ENCODE measurements around the gene SMAP2.
"Not testable (repeated sequence)": the region's sequence is repeated elsewhere in the genome, so short reads cannot be mapped to it uniquely, and the experiment has no call there.

Gene SMAP2

DNA sequence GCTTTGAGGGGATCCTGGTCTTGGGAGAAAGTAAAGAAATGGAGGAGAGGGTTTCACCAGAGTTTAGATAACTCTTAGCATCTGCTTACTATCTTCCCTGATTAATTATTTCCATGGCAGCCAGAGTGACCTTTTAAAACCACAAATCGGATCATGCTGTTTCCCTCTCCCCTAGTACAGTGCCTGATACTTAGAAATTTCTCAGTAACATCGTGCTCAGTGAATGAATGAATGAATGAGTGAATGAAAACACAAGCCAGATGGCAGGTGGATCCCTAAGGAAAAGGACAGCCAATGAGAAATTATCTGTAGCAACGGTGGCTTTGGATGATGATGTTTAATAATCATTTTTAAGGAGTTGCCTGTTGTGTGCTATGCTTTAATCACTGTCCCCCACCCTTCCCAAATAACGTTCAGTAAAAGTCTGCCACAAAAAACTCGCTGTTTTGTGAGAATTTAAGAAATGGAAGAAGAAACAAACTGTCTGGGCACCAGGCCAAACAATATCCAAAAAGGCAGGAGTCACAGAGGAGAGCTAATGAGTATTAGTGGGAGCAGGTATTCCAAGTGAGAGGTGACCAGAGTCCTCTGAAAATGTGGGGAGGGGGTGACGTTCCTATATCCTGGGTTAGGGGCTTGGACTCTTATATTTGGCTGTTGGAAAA is 737 bp upstream of the SMAP2 start:
- no peak for DNase-seq (ENCODE audit: low read depth in 2 of 2)

DNA sequence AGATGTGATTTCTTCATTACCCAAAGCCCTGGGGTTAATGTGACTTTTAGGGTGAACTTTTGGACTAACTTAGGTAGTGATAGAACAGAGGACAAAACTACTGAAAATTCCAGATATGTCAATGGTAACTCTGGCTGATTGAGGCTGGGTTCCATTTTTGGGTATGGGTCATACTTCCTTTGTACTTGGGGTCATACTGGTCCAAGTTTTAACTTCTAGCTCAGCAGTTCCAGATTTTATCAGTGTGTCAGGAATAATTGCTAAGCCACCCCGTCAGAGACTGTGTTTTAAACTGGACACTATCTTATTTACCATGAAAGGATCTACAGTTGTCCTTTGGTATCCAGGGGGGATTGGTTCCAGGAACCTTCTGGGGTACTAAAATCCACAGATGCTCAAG is 4.0 kb downstream of the SMAP2 start:
- DNase-seq (ENCODE audit: low read depth in 2 of 2): no peak

DNA sequence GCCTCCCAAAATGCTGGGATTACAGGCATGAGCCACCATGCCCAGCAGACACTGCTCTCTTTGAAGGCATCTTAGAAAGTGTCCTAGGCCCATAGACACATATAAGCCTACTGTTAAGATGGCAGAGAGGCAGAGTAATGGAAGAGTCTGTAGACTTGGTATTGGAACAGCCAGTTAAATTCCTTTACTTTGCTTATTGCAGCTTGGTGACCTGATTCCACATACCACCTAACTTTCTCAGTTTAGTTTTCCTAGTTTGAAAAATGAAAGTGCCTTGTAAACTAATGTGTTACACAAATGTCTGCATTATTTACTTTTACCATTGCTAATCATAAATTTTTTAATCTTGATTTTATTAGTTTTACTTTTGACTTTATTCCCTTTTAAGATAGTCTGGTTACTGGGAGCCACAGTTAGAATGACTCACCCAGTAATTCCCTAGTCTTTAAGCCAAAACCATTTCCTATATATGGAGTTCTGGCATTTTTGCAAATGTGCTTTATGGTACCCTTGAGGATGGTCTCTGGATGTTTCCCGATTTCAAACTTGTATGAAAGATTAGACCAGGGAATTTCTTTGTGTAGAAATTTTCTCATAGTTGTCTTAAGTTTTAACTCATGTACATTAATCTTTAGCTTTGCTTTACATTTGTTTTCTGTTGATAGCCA is 6.4 kb downstream of the SMAP2 start:
- no peak for DNase-seq (ENCODE audit: low read depth in 2 of 2)

DNA sequence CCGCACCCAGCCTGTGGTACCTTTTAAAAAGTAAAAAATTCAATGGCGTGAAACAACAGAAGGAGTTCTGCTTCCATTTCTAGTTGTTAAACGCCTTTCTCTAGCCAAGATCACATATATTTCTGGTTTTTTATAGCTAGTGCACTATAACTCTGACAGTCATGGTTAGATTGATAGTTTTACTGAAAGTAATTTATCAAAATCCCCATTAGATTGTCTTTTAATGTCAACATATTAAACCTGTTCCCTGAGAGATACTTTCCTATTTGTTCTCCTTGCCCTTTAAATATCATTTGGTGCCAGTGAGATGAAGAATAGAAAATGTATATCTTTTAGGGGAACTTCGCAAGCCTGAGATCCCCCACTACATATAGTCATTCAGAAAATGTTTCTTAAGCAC is 7.3 kb downstream of the SMAP2 start:
- no peak for DNase-seq (ENCODE audit: low read depth in 2 of 2)

DNA sequence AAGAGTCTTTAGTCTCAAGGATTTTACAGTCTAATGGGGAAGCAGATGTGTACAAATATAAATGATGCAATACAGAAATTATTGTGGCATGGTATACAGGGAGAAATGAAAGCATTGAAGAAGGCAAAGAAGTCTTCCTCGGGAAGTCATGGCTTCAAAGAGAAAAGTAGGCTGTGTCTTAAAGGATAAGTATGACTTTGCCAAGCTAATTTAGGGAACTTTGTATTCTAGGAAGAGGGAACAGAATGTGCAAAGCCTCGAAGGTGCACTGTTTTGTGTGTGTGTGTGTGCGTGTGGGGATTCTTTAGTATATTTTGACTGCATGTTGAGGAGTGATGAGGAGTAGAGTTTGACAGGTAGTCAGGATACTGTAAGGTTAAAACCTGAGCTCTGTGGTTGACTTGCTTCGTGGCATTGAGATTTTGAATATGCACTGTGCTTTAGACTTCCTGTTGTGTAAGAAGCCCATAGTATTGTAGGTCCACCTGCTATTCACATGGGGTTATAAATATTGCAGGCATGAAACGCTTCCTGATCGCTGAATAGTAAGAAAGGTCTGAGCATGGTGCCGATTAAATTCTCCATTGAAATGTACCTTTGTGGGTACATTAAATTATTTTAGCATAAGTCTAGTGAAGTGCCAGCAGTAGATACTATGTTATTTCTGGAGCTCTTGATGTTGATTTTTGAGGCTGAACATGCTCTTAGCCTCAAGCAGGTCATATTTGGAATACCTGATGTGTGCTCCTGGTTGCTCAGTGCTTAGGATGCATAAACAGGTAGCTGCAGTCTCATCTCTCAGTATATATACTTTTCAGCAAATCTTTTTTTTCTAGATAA is 8.0 kb downstream of the SMAP2 start:
- DNase-seq (ENCODE audit: low read depth in 2 of 2): no peak

DNA sequence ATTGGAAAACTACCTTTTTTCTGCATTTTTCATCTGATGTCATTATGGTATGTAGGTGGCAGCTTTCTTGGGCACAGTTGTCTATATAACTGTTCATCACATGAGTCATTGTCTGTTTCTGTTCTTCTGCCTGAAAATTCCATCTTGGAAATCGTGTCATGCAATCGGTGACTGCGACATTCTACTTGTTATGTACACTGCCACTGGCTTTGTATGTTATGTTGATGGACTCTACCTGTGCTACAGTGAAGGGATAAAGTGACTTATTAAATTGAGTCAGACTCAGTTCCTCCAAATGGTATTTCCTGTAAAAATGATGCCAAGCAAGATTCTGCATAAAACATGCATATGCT is 8.6 kb downstream of the SMAP2 start:
- DNase-seq (ENCODE audit: low read depth in 2 of 2): no peak

DNA sequence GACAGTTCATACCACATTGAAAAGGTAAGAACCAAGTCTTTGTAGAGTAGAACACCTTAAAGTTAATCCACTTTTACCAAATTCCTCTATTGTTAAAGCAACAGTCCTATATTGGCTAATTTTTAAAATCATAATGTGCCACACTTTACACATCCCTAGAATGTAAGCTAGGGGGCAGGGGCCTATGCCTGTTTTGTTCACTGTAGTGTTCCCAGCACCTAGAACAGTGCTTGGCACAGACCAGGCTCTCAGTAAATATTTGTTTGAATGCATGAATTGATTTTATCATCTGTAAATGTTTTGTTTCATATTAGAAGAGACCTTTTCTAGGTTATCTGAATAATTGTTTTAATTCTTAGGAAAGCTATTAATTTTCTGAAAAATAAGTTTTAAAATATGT is 9.1 kb downstream of the SMAP2 start:
- no peak for DNase-seq (ENCODE audit: low read depth in 2 of 2)

DNA sequence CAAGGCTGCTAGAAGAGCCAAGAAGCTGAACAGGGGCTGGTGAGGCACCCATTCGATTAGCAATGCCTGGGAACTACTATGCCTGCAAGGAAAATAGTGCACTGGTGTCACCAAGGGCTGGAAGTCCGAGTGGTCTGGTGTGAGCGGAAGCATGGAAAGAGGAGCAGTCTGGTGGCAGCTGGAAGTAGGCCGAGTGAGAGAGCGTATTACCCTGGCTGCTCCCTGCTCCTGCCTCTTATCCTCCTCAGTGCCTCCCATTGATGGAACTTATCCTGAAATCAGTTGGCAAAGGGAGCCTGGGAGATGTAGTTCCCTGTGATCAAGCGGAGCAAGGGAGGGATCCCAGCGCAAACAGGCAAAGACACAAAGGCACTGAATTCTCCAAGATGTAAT is 9.6 kb downstream of the SMAP2 start:
- no peak for DNase-seq (ENCODE audit: low read depth in 2 of 2)

DNA sequence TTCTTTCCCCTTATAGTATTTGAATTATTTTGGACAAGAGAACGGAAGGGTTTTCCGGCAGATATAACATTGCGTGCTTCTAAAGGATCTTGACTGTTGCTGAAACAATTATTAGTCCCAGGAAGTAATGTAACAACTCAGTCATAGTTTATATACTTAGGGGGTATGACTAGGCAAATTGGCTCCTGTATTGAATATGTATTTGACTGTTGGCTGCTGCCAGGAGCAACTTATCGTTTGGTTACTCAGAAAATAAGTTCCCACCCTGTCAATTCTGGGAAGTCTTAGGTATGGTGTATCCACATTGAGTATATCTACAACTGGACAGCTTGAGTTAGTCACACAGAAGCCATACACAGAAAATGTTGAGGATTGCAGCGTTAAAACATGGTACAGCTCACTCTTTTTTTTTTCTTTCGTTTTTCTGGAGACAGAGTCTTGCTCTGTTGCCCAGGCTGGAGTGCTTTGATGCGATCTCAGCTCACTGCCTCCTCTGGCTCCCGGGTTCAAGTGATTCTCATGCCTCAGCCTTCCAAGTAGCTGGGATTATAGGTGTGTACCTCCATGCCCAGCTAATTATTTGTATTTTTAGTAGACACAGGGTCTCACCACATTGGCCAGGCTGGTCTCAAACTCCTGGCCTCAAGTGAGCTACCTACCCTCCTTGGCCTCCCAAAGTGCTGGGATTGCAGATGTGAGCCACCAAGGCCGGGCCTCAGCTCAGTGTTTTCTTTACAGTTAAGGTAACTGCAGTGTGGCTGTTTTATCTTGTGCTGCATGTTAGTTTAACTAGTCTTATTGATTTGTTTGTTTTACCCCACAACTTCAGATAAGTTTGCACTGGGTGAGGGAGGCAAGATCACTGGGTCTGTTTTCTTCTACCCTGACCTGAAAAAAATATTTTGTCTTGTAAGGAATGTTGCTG is 10.2 kb downstream of the SMAP2 start:
- DNase-seq (ENCODE audit: low read depth in 2 of 2): no peak

DNA sequence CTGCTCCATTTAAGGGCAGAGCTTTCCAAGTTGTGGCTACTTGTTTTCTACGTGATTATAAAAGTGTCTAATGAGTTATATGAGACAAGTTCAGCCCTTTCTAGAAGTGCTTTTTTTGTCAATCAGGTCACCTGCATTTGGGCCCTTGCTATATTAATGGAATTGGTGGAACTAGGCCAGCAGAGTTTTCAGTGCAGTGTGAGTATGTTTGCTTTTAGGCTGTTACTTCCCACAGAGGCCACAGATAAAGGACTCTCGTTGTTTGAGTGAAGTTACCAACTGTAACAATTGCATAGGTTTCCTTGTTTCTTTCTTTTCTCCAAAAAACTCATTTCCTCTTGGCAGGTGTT is 10.9 kb downstream of the SMAP2 start:
- DNase-seq (ENCODE audit: low read depth in 2 of 2): no peak

DNA sequence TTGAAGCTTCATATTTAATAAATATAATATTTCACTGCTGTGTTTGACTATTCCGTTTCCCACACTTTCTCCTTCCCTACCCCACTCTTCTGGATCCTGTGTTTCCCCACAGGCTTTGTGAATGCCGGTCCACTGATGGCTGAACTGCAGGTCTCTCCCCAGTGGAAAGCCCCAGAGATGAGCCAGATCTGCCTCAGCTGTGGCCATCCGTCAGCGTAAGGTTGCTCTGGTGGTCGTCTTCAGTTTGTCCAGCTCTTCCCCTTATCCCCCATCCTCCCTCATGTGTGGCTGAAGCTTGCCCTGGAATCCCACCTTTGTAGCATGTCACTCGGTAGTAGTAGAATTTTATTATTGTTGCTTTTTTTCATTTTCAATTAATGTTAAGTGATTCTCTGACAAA is 11.4 kb downstream of the SMAP2 start:
- no peak for DNase-seq (ENCODE audit: low read depth in 2 of 2)

DNA sequence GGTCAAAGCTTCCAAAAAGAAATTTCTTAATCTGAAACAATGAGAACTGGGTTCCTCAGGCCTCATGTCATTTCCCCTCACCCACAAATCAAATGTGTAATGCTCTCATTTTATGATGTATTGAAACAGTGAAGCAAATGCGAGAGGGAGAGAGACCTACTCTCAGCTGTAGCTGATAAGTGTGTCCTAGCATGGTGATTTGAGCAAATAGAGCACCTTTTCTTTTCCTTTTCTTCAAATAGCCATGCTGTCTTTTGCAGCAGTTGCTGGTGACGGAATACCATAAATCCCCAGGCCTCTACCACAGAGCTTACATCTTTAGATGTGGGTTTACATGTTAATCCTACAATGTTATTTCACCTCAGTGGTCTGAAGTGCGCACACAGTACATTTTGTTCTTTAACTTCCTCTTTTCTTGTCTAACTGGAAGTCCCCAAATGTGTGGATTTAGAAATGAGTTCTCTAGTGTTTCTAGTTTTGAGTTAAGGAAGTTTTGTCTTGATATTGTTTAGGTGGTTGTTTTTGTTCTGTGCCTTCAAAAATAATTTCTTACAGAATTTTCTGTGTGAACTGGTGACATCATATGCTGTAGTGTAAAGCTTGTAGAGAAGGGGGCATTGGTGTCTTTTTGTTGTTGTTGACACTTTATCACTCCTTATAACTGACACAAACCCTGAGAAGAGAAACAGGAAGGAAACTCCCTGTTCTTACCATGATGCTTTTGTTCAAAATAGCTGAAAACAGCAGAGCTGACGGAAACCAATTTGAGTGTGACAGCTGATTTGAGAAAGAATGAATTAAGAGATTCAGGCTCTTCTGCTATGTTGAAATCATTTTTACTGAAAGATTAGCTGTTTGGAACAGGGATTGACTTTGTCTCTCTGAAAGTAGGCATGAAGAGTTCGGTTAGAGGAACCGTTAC is 12.2 kb downstream of the SMAP2 start:
- no peak for DNase-seq (ENCODE audit: low read depth in 2 of 2)

DNA sequence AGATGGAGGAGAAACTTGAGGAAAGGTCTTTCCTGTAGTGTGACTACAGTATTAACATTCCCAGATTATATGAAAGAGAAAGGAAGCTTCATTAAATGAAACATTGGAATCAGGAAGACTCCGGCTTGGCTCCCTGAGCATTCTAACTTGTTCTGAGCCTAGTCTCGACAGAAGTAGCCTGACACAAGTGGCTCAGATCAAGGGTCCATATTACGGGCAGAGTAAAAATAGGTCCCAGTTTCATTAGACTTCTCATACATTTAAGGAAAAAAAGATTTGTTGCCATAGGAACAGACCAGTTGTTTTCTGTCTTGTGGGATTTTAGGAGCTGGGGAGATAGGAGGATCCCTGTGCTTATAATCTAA is 12.8 kb downstream of the SMAP2 start:
- no peak for DNase-seq (ENCODE audit: low read depth in 2 of 2)

DNA sequence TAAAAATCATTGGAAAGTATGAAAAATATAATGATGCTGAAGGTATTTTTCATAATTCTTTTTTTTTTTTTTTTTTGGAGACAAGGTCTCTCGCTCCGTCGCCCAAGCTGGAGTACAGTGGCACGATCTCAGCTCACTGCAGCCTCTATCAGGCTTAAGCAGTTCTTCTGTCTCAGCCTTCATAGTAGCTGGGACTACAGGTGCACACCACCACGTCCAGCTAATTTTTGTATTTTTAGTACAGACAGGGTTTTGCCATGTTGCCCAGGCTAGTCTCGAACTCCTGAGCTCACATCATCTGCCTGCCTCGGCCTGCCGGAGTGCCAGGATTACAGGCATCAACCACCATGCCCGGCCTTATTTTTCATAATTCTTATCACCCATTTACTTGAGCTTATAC is 13.3 kb downstream of the SMAP2 start:
- DNase-seq (ENCODE audit: low read depth in 2 of 2): no peak

DNA sequence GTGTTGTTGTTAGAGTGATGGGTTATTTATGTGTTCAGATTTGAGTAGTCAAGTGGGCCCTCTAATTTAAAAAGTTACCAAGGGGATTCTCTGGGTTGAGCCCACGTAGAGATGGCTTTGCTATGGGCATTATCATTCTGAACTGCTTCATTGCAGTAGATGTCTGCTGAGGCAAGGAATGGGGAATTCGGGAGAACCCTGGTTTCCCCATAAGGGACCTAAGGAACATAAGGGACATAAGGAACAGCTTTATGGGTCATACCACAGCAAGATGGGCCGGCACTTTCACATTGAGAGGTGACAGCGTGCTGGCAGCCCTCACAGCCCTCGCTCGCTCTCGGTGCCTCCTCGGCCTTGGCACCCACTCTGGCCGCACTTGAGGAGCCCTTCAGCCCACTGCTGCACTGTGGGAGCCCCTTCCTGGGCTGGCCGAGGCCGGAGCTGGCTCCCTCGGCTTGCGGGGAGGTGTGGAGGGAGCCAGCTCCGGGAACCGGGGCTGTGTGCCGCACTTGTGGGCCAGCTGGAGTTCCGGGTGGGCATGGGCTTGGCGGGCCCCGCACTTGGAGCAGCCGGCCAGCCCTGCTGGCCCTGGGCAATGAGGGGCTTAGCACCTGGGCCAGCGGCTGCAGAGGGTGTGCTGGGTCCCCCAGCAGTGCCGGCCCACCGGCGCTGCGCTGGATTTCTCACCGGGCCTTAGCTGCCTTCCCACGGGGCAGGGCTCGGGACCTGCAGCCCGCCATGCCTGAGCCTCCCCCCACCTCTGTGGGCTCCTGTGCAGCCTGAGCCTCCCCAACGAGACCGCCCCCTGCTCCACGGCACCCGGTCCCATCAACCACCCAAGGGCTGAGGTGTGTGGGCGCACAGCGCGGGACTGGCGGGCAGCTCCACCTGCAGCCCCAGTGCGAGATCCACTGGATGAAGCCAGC is 14.1 kb downstream of the SMAP2 start:
- DNase-seq (ENCODE audit: low read depth in 2 of 2): not testable (repeated sequence)

DNA sequence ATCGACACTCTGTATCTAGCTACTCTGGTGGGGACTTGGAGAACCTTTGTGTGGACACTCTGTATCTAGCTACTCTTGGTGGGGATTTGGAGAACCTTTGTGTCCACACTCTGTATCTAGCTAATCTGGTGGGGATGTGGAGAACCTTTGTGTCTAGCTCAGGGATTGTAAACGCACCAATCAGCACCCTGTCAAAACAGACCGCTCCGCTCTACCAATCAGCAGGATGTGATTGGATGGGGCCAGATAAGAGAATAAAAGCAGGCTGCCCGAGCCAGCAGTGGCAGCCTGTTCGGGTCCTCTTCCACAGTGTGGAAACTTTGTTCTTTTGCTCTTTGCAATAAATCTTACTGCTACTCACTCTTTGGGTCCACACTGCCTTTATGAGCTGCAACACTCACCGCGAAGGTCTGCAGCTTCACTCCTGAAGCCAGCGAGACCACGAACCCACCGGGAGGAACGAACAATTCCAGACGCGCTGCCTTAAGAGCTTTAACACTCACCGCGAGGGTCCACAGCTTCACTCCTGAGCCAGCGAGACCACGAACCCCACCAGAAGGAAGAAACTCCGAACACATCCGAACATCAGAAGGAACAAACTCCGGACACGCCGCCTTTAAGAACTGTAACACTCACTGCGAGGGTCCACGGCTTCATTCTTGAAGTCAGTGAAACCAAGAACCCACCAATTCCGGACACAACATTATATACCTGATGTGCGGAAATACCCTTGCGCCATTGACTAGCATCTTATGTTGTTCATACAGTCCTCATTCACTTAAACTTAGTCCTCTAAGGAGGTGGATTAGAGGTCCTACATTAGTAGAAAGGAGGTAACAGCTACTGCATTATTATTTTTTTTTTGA is 15.2 kb downstream of the SMAP2 start:
- DNase-seq (ENCODE audit: low read depth in 2 of 2): not testable (repeated sequence)

DNA sequence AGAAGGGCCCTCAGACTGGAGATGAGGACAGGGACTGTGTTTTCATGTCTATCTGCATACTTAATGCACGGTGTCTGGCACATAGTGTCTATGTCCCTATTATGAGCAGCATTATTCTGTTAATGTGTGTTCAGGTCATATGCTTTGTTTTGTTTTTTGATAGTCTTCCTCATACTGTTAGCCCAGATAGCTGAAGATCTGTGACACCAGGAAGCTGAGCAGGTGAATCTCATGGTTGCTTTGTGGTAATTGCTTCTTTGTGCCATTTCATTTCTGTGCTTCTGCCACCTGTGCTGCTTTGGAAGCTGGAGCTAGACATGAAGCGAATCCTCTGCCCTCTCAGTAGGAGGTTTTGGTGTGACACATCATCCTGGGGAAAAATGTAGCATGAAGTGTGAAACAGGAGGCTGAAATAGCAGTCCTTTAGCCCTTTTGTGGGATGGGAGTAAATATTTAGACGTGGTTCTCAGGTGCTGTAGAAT is 15.8 kb downstream of the SMAP2 start:
- DNase-seq (ENCODE audit: low read depth in 2 of 2): no peak

DNA sequence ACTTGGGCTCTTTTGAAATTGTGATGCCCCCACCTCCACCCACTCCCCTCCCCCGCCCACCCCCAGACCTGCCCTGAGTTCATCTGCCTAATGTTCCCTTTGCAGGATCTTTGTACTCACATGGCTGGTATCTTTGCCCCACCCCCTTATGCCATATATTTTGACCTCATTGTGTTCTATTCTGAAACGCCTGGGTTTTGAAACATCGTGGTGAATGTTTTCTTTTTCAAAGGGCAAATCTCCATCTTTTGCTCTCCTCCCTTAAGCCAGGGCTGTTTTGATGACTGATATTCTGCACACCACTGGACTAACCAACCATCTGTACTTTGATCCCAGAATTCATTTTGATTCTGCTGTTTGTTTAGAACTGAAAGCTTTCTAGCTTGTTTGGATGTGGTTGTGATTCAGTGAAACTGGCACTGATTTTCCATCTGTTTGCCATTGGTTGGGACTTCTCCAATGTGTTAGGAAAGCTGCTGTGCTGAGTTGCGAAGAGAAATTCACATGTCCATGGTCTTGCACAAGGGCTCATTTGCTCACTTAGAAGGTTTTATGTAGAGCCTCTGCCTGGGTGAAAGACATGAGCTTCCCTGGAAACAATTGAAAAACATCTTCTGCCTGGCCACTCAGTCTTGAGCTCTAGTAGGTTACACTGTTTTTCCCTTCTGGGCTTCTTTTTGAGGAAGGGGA is 16.5 kb downstream of the SMAP2 start:
- DNase-seq (ENCODE audit: low read depth in 2 of 2): no peak
